GM18499 (cell line): ENCODE data around the gene CRELD2.

Experiments
- ATAC-seq: cut with Tn5 transposase; IDR thresholded peaks from one replicate; pipeline ENCODE4 v1.9.1; 2021; ENCODE audit warnings: moderate number of reproducible peaks; ENCODE audit not compliant: insufficient read depth, unreplicated experiment

The CRELD2 gene

DNA sequence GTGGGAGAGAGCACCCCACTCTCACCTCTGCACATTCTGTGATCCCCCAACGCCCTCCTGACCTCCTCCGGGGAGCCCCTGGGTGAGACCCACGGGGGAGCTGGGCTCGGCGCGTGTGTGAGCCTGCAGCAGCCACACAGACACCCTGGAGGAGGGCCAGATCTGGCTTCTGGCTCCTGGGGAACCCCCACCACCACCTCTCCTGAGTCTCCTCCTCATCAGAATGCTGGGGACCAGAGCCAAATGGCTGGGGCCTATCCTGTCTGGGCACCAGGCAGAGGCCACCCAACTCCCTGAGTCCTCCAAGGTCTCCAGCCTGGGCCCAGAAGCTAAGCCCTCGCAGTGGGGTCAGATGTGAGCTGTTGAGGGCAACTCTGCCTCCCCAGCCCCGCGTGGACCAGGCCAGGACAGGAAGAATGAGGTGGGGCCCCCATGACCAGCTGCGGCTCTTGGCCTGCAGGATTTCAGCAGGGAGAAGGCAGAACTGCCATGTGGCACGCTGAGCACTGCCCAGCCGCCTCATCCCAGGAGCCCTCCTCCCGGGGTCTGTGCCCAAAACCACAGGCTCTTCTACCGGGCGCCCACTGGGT is 36.7 kb downstream of the CRELD2 start:
- no peak for ATAC-seq

DNA sequence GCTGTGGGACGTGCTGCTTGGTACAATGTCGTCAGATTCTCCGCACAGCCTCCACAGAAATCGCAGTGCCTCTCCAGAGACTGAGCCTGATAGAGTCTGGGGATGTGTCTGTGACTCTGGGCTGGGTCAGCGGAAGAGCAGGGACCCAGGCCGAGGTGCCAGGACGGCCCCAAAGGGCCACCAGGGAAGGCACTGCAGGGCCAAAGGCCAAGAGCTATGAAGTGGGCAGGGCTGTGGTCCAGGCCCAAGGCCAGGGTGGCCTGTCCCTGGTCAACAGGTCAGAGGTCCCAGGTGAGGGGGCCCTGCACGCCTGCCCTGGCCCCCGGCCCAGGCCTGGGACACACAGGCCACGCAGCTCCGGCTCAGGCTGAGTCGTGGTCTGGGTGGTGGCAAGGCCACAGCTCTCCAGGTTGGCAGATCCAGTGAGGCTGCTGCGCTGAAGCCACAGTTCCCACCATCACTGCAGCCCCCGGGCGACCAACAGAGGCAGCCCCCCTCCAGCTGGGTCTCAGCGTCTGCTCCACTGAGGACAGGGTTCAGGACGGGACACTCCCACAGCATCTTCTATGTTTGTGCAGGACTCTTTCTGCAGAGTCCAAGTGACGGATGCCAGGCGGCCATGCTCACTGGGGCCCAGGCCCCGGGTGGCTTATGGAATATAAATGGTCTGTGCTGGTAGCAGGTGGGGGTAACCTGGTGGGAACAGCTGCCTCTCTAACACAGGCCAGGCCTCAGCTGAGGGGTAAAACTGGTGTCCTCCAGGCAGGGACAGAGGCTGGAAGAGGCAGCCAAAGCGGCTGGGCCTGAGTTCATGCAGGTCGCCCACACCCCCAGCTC is 37.4 kb downstream of the CRELD2 start:
- ATAC-seq = no peak

DNA sequence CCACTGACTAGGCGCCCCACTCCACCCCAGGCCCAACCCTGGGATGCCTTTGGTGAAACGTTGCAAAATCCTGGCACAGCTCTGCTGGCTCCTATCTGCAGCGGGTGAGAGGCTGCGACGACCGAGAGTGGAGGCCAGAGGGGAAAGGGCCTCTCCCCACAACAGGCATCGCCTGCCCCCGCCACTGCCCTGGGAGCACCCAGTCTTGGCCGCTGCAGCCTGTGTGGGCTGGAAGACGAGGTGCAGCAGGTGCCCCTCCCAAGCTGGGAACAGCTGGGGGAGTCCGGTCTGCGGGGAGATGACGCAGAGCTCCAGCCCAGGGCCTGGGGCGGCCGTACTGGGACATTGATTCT is 38.0 kb downstream of the CRELD2 start:
- no peak for ATAC-seq

DNA sequence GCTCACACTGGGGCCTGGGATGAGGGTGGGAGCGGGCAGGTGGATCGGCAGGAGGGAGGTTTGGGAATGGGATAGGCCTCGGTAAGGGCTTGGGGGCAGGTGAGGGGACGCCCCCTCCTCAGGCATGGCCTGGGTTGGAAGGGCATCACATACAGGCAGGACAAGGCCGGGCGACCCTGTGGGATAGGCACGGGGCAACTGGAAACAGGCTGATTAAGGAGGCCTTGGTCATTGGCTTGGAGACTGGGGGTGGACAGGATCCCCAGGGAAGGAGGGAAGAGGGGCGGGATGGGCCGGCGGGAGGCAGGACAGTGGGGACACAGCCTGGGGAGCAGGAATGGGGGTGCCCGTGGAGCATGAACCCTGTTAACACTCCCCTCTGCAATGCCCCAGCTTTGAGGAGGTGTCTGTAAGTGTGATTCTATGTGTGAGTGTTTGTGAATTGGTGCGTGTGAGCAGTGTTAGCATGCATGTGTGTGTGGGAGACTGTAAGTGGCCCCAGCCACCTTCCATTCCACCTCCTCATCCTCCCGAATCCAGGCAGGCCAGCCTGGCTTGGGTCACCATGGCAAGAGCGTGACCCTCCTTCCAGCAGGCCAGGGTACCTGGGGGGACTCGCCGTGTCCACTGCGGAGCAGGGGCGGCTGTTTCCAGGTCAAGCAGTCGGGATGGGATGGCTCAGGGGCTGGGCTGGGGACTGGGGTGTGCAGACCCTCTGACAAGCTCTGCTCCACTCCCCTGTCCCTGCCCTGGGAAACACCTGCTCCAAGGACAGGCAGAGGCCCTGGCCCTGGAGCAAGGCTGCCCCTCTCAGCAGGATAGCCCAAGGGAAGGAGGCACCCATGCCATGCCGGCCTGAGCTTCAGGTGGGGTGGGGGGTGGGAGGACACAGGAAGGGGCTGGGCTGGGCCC is 38.7 kb downstream of the CRELD2 start:
- no peak for ATAC-seq

DNA sequence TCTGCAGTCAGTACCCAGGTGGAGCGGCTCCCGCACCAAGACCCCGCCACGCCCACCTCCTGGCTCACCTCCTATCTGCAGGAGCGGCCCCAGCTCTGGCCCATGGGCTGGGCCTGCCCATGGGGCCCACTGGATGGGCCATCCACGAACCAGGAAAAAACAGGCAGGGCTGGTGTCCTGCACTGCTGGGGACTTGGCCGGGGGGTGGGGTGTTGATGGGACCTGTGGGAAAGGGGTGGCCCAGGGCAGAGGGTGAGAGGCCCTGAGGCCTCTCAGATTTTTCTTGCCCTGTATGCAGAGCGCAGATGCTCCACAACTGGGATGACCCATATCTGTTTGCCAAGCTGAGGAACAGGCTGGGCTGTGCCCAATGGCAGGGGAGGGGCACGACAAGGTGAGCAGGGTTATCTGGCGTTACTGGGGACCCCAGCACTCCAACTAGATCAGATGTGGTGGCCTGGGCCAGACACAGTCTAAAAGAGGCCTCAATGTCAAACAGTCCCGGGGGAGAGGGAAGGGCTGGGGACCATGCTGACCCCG is 39.5 kb downstream of the CRELD2 start:
- ATAC-seq = no peak

DNA sequence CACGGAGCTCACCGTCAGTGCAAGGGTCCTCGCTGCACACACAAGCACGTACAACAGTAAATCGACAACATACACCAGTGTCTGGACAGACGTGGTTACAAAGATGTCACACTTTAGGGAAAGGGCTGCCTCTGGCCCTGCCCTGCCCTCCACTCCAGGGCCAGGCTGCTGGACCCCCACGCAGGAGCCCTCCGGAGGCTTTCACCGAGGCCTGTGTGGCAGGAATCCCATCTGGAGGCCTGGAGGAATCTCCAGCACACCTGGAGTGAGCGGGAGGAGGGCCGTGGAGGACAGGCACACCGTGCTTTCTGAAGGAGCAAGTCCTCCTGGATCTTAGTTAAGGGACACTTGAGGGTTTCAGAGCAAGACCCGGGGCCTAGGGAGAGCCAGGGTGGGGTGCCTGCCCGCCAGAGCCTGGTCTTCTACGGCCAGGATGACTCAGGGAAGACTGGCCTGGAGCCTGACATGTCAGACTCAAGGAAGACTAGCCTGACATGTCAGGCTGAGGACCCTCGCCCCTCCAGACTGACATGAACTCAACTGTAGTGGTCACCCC is 40.0 kb downstream of the CRELD2 start:
- no peak for ATAC-seq

DNA sequence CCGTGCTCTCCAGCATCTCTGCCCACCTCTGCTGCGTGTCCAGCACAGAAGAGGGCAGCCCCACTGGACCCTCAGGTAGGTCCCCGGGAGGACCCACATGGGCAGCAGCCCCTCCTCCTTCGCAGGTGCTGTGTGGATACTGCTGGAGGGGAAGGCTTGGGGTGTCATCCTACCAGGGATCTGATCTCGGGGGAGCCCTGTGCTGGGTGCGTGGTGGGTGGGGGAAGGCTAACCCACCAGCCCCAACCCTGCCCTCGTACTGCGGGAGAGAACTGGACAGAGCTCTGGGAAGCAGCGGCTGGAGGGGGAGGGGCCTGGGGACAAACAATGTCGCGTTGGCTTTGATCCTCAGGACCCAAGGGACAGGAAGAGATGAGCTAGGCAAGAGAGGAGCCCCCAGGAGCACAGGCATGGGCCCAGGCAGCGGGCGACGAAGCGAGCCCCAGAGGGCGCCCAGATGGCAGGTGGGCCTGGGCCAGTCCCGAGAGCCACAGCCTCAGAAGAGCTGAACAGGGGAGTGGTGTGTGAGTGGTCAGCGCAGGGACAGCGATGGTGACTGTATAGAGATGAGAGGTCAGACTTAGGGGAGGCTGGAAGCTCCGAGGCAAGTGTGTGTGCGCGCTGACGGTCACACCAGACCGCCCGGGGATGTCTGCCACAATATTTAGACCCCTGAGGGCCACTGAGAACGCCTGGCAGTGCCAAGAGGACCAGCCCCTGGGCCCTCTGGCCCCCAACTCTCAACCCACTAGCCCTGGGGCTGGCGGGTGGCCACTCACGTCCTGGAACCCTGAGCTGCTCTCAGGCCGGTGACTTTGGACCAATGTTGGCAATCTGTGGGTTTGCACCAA is 40.7 kb downstream of the CRELD2 start:
- ATAC-seq = no peak

DNA sequence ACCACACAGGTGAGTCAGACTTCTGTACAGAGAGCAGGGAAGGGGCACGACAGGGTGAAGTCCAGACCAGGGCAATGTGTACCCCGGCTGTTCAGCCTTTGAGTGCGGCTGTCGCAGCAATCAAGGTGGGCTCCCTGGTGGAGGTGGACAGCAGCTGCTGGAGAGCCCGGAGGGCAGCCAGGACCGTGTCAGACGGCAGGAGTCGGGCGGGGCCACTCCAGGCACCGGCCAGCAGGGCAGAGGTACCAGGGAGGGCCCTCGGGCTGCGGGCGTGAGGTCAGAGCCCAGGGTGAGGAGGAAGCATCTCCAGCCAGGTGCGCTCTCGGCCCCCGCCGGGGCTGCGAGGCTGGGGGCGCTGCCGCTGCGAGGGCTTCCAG is 41.3 kb downstream of the CRELD2 start:
- ATAC-seq = peak; percentile 3

DNA sequence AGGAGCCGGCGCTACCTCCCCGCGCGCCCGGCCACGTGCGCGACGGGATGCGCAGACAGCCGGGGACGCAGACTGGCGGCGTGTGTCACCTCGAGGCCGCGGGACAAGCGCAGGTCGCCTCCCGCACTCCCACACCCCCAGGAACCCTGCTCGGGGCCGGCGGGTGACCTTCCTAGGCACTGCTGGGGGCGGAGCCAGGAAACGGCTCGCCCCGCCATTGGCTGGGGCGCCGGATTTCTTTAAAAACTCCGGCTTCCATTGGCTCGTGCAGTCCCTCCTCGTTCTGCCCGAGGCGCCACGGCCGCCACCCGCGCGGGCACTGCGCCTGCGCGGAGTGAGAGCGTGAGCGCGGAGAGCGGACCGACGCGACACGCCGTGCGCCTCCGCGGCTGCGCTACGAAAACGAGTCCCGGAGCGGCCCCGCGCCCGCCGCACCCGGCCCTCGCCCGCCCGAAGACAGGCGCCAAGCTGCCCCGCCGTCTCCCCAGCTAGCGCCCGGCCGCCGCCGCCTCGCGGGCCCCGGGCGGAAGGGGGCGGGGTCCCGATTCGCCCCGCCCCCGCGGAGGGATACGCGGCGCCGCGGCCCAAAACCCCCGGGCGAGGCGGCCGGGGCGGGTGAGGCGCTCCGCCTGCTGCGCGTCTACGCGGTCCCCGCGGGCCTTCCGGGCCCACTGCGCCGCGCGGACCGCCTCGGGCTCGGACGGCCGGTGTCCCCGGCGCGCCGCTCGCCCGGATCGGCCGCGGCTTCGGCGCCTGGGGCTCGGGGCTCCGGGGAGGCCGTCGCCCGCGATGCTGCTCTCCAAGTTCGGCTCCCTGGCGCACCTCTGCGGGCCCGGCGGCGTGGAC is 41.9 kb downstream of the CRELD2 start, which contains the start of gene PIM3:
PIM3 (plus strand) TSS at position 614 of the 846 bp plus-strand sequence; CDS start at position 790, 176 bp downstream.
- ATAC-seq = peak; percentile 41

DNA sequence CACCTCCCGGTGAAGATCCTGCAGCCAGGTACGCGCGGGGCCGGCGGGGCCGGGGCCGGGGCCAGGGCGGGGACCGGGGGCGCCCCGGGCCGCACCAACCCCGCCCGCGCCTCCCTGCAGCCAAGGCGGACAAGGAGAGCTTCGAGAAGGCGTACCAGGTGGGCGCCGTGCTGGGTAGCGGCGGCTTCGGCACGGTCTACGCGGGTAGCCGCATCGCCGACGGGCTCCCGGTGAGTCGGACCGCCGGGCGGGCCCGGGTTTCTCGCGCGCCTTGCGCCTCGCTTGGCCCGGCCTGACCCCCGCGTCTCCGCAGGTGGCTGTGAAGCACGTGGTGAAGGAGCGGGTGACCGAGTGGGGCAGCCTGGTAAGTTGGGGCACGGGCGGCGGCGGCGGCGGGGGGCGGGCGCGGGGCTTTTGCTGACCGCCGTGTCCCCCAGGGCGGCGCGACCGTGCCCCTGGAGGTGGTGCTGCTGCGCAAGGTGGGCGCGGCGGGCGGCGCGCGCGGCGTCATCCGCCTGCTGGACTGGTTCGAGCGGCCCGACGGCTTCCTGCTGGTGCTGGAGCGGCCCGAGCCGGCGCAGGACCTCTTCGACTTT is 42.7 kb downstream of the CRELD2 start:
- no peak for ATAC-seq

DNA sequence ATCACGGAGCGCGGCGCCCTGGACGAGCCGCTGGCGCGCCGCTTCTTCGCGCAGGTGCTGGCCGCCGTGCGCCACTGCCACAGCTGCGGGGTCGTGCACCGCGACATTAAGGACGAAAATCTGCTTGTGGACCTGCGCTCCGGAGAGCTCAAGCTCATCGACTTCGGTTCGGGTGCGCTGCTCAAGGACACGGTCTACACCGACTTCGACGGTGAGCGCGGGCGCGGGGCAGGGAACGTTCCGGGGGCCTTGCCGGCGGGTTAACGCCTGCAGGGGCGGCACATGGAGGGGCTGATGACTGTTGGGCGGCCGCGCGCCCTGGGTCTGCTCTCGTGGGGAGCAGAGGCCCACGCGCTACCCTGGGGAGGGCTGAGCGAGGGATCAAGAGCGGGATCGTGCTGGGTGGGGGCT is 43.2 kb downstream of the CRELD2 start:
- ATAC-seq = no peak

DNA sequence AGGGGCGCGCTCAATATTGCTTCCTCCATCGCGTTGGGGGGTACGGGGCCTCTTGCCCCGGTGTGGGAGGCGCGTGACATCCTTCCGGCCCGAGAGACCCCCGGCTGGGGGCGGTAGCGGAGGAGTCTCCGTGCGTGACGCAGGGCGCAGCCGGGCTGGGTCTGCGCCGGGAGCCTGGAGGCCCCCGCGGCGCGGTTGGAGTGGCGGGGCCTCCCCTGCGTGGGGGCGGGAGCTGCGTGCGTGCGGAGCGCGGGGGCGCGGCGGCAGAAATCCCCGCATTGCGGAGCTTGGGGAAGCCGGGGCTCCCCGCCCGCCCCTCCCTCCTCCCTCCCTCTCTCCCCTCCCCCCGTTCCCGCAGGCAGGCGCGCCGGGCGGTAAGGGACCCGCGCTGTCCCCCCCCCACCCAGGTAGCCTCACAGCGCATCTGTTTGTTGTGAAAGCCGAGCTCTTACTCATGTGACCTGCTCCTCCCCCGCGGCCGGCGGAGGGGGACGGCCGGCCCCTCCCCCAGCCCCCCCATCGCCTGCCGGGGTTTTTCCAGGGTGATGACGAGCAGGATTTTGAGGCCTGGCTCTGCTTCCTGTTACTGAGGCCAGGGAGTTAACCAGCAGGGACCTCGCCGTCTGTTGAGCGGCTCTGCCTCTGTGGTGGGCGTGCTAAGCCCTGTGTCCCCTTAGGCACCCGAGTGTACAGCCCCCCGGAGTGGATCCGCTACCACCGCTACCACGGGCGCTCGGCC is 43.7 kb downstream of the CRELD2 start:
- no peak for ATAC-seq

DNA sequence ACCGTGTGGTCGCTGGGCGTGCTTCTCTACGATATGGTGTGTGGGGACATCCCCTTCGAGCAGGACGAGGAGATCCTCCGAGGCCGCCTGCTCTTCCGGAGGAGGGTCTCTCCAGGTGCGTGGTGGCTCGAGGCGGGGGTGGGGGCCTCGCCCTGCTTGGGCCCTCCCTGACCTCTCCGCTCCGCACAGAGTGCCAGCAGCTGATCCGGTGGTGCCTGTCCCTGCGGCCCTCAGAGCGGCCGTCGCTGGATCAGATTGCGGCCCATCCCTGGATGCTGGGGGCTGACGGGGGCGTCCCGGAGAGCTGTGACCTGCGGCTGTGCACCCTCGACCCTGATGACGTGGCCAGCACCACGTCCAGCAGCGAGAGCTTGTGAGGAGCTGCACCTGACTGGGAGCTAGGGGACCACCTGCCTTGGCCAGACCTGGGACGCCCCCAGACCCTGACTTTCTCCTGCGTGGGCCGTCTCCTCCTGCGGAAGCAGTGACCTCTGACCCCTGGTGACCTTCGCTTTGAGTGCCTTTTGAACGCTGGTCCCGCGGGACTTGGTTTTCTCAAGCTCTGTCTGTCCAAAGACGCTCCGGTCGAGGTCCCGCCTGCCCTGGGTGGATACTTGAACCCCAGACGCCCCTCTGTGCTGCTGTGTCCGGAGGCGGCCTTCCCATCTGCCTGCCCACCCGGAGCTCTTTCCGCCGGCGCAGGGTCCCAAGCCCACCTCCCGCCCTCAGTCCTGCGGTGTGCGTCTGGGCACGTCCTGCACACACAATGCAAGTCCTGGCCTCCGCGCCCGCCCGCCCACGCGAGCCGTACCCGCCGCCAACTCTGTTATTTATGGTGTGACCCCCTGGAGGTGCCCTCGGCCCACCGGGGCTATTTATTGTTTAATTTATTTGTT is 44.6 kb downstream of the CRELD2 start:
- ATAC-seq = no peak

DNA sequence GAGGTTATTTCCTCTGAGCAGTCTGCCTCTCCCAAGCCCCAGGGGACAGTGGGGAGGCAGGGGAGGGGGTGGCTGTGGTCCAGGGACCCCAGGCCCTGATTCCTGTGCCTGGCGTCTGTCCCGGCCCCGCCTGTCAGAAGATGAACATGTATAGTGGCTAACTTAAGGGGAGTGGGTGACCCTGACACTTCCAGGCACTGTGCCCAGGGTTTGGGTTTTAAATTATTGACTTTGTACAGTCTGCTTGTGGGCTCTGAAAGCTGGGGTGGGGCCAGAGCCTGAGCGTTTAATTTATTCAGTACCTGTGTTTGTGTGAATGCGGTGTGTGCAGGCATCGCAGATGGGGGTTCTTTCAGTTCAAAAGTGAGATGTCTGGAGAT is 45.2 kb downstream of the CRELD2 start:
- ATAC-seq = no peak

DNA sequence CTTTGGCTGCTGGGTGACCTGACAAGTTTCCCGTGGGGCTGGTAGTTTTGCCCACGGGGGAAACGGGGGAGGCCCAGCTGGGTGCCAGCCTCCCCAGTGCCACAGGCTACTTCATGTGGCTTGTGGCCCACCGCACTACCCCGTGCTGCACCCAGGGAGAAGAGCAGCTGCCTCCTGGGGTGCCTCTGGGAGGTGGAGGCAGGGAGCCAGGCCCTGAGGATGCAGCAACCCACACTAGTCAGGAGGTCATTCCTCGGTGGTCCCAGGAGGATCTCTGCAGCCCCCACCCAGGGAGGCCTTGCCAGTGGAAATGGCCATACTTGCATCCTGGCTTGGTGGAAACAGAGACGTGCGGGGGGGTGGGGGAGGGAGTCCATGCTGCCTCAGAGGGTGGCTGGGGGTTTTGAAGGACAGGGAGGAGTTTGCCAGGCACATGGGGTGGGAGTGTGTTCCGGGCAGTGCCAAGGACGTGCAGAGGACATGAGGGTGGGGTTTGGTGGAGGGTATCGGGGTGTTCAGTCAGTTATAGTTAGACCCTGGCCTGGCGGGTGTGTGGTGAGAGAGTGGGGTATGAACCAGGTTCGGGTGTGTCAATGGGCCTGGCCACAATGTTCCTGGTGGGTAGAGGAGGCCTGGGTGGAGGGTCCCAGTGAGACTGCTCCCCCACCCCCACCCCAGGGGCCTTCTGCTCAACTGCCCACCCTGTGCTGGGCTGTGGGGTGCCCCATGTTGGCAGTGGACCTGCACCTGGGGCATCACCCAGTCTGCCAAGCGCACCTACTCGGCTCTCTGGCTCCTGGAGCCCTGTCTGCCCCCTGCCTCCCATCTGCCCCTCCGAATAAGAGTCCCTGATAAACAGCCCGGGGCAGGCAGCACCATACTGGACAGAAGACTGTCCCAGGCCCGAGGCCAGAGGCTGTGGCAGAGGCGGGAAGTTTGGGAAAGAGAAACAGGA is 46.0 kb downstream of the CRELD2 start:
- no peak for ATAC-seq
